ENCODE measurements around the gene PPM1F. TPM values are rescaled to one million over a fixed set of nuclear protein-coding genes. Genes with fewer than 3 reads are reported as not detected.

PPM1F gene
- total RNA-seq, 1 experiment from 2014 or later: 21.1 TPM

DNA sequence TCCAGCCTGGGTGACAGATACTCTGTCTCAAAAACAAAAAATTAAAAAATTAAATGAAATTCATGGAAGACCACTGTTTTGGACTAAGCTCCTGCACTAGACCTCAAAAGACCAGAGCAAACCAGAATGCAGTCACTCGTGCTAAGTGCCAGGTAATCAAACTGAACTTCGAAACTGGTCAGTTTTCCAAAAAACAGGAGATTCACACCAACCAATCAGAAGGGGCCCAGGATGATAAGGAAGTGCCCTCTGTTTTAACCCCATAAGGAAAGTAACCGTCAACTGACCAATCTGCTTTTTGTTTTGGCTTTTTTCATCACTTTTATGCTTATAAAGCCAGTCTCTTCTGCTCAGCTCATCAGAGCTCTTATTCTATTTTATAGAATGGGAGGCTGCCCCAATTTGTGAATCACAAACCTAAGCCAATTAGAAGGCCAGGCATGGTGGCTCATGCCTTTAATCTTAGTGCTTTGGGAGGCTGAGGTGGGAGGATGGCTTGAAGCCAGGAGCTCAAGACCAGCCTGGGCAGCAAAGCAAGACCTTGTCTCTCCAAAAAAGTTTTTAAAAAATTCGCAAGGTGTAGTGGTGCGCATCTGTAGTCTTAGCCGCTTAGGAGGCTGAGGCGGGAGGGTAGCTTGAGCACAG lies 40.1 kb upstream of the PPM1F start:
- H2AFZ ChIP-seq (ENCODE audit: low read length): no peak overlapping the region
- H3K79me1 ChIP-seq (ENCODE audit: insufficient read depth, low read depth, low read length, poor library complexity, severe bottlenecking): no peaks in the 10 kb centered on the region
- DNase-seq: no peak
- no peak overlapping the region for H3K56ac ChIP-seq (ENCODE audit: insufficient read length, low read depth, low read length)
- no peak overlapping the region for H3K14ac ChIP-seq (ENCODE audit: insufficient read depth, low read length)
- H3K18ac ChIP-seq (ENCODE audit: insufficient read length, low read depth, low read length): no peak overlapping the region
- H2AK5ac ChIP-seq (ENCODE audit: insufficient read length, low read length): no peak overlapping the region
- H2BK20ac ChIP-seq (ENCODE audit: low read depth, low read length, poor library complexity, severe bottlenecking): no peak overlapping the region
- no peak overlapping the region for H3K23ac ChIP-seq (ENCODE audit: insufficient read length, low read depth, low read length)
- no peak overlapping the region for H4K91ac ChIP-seq (ENCODE audit: insufficient read length, low read depth, low read length)
- no peak overlapping the region for H2BK5ac ChIP-seq (ENCODE audit: insufficient read length, low read length)
- H3K9ac ChIP-seq (ENCODE audit: extremely low read depth, insufficient read length, low read length): no peak overlapping the region
- no peaks in the 10 kb centered on the region for H3K4me1 ChIP-seq (ENCODE audit: insufficient read depth, low read length)
- H3T11ph ChIP-seq (ENCODE audit: low read length): no peak overlapping the region
- H2BK15ac ChIP-seq (ENCODE audit: low read depth, low read length): no peak overlapping the region
- H4K5ac ChIP-seq (ENCODE audit: insufficient read length, low read depth, low read length): no peak overlapping the region
- H2BK120ac ChIP-seq (ENCODE audit: low read depth, low read length, poor library complexity, severe bottlenecking): no peak overlapping the region
- H3K27ac ChIP-seq (ENCODE audit: insufficient read length, low read depth, low read length): no peak overlapping the region
- no peaks in the 10 kb centered on the region for H4K20me1 ChIP-seq (ENCODE audit: control insufficient read depth, insufficient read depth, insufficient read length)
- H3K79me2 ChIP-seq (ENCODE audit: insufficient read depth, low read length): no peaks in the 10 kb centered on the region
- H2BK12ac ChIP-seq (ENCODE audit: insufficient read length, low read depth, low read length): no peak overlapping the region
- no peaks in the 10 kb centered on the region for H3K9me3 Mint-ChIP-seq
- peaks cover 41% of the 10 kb centered on the region; the same call in 1 of the 2 replicates for H3K27me3 ChIP-seq (ENCODE audit: insufficient read depth, low read length)
- TF ChIP-seq, protein P1, sequence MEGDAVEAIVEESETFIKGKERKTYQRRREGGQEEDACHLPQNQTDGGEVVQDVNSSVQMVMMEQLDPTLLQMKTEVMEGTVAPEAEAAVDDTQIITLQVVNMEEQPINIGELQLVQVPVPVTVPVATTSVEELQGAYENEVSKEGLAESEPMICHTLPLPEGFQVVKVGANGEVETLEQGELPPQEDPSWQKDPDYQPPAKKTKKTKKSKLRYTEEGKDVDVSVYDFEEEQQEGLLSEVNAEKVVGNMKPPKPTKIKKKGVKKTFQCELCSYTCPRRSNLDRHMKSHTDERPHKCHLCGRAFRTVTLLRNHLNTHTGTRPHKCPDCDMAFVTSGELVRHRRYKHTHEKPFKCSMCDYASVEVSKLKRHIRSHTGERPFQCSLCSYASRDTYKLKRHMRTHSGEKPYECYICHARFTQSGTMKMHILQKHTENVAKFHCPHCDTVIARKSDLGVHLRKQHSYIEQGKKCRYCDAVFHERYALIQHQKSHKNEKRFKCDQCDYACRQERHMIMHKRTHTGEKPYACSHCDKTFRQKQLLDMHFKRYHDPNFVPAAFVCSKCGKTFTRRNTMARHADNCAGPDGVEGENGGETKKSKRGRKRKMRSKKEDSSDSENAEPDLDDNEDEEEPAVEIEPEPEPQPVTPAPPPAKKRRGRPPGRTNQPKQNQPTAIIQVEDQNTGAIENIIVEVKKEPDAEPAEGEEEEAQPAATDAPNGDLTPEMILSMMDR (conservative IDR thresholded peaks at IDR 0.05): no peak
- H3K4ac ChIP-seq (ENCODE audit: low read depth, low read length): no peak overlapping the region
- H3K9me3 ChIP-seq (ENCODE audit: control insufficient read depth, low read depth, low read length): no peaks in the 10 kb centered on the region
- no peak overlapping the region for H3K4me3 Mint-ChIP-seq
- no peak overlapping the region for H4K8ac ChIP-seq (replicated peaks; ENCODE audit: insufficient read length, low read depth, low read length)
- H3K27me3 Mint-ChIP-seq (ENCODE audit: low read depth): peaks cover 100% of the 10 kb centered on the region
- H3K36me3 Mint-ChIP-seq (ENCODE audit: insufficient read depth in 1 of 3, low read depth in 3 of 3): no peaks in the 10 kb centered on the region
- no CpG with 5 or more reads among the region's 7 CpGs for WGBS (ENCODE audit: extremely low coverage, insufficient read length, low lambda C conversion rate)
- H3K27ac Mint-ChIP-seq: no peak overlapping the region
- H3K4me2 ChIP-seq (ENCODE audit: insufficient read depth, insufficient read length, low read length): no peak overlapping the region
- H3K4me1 Mint-ChIP-seq: no peaks in the 10 kb centered on the region
- no peaks in the 10 kb centered on the region for H3K23me2 ChIP-seq (ENCODE audit: insufficient read length, low read depth, low read length, poor library complexity, severe bottlenecking)

Measured in H9 (cell line).